ENCODE results near the gene DRC7. TPM values are rescaled to one million over a fixed set of nuclear protein-coding genes. Genes with fewer than 3 reads are reported as not detected.
A peak's percentile ranks its signal among the peaks of the same experiment; 100 is the strongest.

DRC7 gene
- total RNA-seq, 1 experiment from 2014 or later, result not detected

- no peak for DNase-seq (ENCODE audit: extremely low read depth, low read depth)
These were observed 63.9 kb downstream of the DRC7 start for GRCh38 chr16:57758331-57759117.

GRCh38 chr16:57759131-57759530 lies 64.5 kb downstream of the DRC7 start:
- no peak for DNase-seq (ENCODE audit: extremely low read depth, low read depth)

- no peak for DNase-seq (ENCODE audit: extremely low read depth, low read depth)
These were observed 65.1 kb downstream of the DRC7 start for GRCh38 chr16:57759541-57760356.

- no peak for DNase-seq (ENCODE audit: extremely low read depth, low read depth)
These were observed 66.0 kb downstream of the DRC7 start for GRCh38 chr16:57760357-57761160.

GRCh38 chr16:57761301-57761700 lies 66.7 kb downstream of the DRC7 start:
- DNase-seq (ENCODE audit: extremely low read depth, low read depth), result no peak

GRCh38 chr16:57761957-57762356 lies 67.4 kb downstream of the DRC7 start:
- DNase-seq (ENCODE audit: extremely low read depth, low read depth), result no peak

GRCh38 chr16:57762365-57763040 lies 67.9 kb downstream of the DRC7 start:
- no peak for DNase-seq (ENCODE audit: extremely low read depth, low read depth)

GRCh38 chr16:57763285-57764005 lies 68.8 kb downstream of the DRC7 start:
- no peak for DNase-seq (ENCODE audit: extremely low read depth, low read depth)

GRCh38 chr16:57764006-57764340 lies 69.4 kb downstream of the DRC7 start:
- DNase-seq (ENCODE audit: extremely low read depth, low read depth), result no peak

- DNase-seq (ENCODE audit: extremely low read depth, low read depth), result peak; percentile 88
These were observed 69.9 kb downstream of the DRC7 start for GRCh38 chr16:57764341-57765159.

- no peak for DNase-seq (ENCODE audit: extremely low read depth, low read depth)
These were observed 70.6 kb downstream of the DRC7 start for GRCh38 chr16:57765160-57765728.

- no peak for DNase-seq (ENCODE audit: extremely low read depth, low read depth)
These were observed 72.2 kb downstream of the DRC7 start for GRCh38 chr16:57766714-57767348.

- DNase-seq (ENCODE audit: extremely low read depth, low read depth), result no peak
These were observed 75.0 kb downstream of the DRC7 start for GRCh38 chr16:57769541-57770145.

- no peak for DNase-seq (ENCODE audit: extremely low read depth, low read depth)
These were observed 75.8 kb downstream of the DRC7 start for GRCh38 chr16:57770361-57770760.

GRCh38 chr16:57771141-57771785 lies 76.7 kb downstream of the DRC7 start:
- no peak for DNase-seq (ENCODE audit: extremely low read depth, low read depth)

- no peak for DNase-seq (ENCODE audit: extremely low read depth, low read depth)
These were observed 78.4 kb downstream of the DRC7 start for GRCh38 chr16:57773019-57773418.

GRCh38 chr16:57773655-57774295 lies 79.2 kb downstream of the DRC7 start:
- no peak for DNase-seq (ENCODE audit: extremely low read depth, low read depth)

Data from NCI-H460 (cell line).